C4-2B (cell line): Measurements from ENCODE around the gene ARNT2.
"Not testable (repeated sequence)": the region's sequence is repeated elsewhere in the genome, so short reads cannot be mapped to it uniquely, and the experiment has no call there.

ENCODE experiments used
- CTCF ChIP-seq: fragments of 450-650 bp; conservative IDR thresholded peaks from 2 replicates; pipeline ENCODE4 v1.5.1; 2017; ENCODE audit warnings: mild to moderate bottlenecking
- ZFX ChIP-seq: fragments of 450-650 bp; IDR thresholded peaks from 2 replicates; pipeline ENCODE4 v1.6.1; 2017

GRCh38 chr15:80510985-80511384 lies 106.8 kb downstream of the ARNT2 start:
- TF ChIP-seq CTCF, ZFX: not testable (repeated sequence)
